Uterus (tissue), 2 donors: ENCODE results near the gene S100A2.

Experiments used
- CTCF ChIP-seq, 4 experiments: fragments of 200-600 bp in 2 of 4; fragments of 450-650 bp in 2 of 4; sonication (generic) in 2 of 4; IDR thresholded peaks; one replicate each; pipeline ENCODE4 v1.5.1; 2016 to 2019; ENCODE audit warnings: antibody characterized with exemption in 4 of 4, mild to moderate bottlenecking in 2 of 4, moderate library complexity in 1 of 4
- POLR2A ChIP-seq, 2 donors: fragments of 450-650 bp; IDR thresholded peaks; one replicate each; pipeline ENCODE4 v1.6.1; 2016; ENCODE audit warnings: antibody characterized with exemption in 2 of 2, mild to moderate bottlenecking in 1 of 2, moderate library complexity in 1 of 2

- no peak for TF ChIP-seq CTCF (IDR thresholded peaks at IDR 0.05)
- no peak for TF ChIP-seq POLR2A (IDR thresholded peaks at IDR 0.05)
Observed at GRCh38 chr1:153538315-153538821, 27.3 kb downstream of the S100A2 start.
